PC-9 (cell line): Measurements from ENCODE around the gene MACC1.

Experiments
- CTCF ChIP-seq: fragments of 200-600 bp; sonication (generic); conservative IDR thresholded peaks from 2 replicates; pipeline ENCODE4 v1.6.1; 2017; ENCODE audit warnings: mixed run types, antibody characterized with exemption, mild to moderate bottlenecking, moderate library complexity
- EZH2 ChIP-seq: fragments of 200-600 bp; sonication (generic); IDR thresholded peaks from 2 replicates; pipeline ENCODE4 v1.8.0; 2017; ENCODE audit warnings: antibody characterized with exemption, low read depth

- TF ChIP-seq EZH2 (no peak), CTCF (no peak)
Observed at GRCh38 chr7:20228654-20229053, 11.5 kb upstream of the MACC1 start.
